Small intestine (tissue), 16 donors: ENCODE results near the gene RABAC1. TPM values are rescaled to one million over a fixed set of nuclear protein-coding genes. Genes with fewer than 3 reads are reported as not detected.

Source experiments
- DNase-seq, 2 donors: peaks; one replicate each; pipeline versions ENCODE4 v3.0.0 to v3.0.0-alpha.2; 2013
- FAIRE-seq: peaks from 2 replicates; lab custom pipeline; 2012; peaks lifted over from hg19 to GRCh38; lab: Jason Lieb, UNC
- H3K27ac ChIP-seq, 3 donors: one replicate each; pipeline ENCODE4 v1.5.1; 2013; ENCODE audit warnings: low read length in 2 of 3, mild to moderate bottlenecking in 2 of 3, control low read depth in 1 of 3, inconsistent platforms in 1 of 3, low read depth in 1 of 3, moderate library complexity in 1 of 3
- H3K27me3 ChIP-seq, 3 donors: one replicate each; pipeline ENCODE4 v1.6.1; 2013; ENCODE audit warnings: low read length in 3 of 3, inconsistent platforms in 1 of 3; ENCODE audit not compliant: control insufficient read depth in 3 of 3, insufficient read depth in 3 of 3
- H3K36me3 ChIP-seq, 3 donors: one replicate each; pipeline ENCODE4 v1.6.1; 2013; ENCODE audit warnings: low read length in 3 of 3, inconsistent platforms in 1 of 3, low read depth in 1 of 3, mild to moderate bottlenecking in 1 of 3, moderate library complexity in 1 of 3; ENCODE audit not compliant: control insufficient read depth in 3 of 3, insufficient read depth in 2 of 3
- H3K4me1 ChIP-seq, 3 donors: one replicate each; pipeline ENCODE4 v1.6.1; 2013; ENCODE audit warnings: low read length in 2 of 3, inconsistent platforms in 1 of 3, low read depth in 1 of 3, mild to moderate bottlenecking in 1 of 3, moderate library complexity in 1 of 3; ENCODE audit not compliant: control insufficient read depth in 3 of 3, insufficient read depth in 2 of 3
- H3K4me3 ChIP-seq, 3 donors: one replicate each; pipeline ENCODE4 v1.5.1; 2013; ENCODE audit warnings: low read length in 3 of 3, control low read depth in 1 of 3, inconsistent platforms in 1 of 3, low read depth in 1 of 3, mild to moderate bottlenecking in 1 of 3, moderate library complexity in 1 of 3
- H3K9me3 ChIP-seq, 2 donors: one replicate each; pipeline ENCODE4 v1.6.1; 2013; ENCODE audit warnings: low read depth in 1 of 2, low read length in 1 of 2; ENCODE audit not compliant: control insufficient read depth in 2 of 2, insufficient read depth in 1 of 2
- WGBS, 3 donors: extraction: QIAGEN DNeasy Blood & Tissue Kit; methylation state at CpG; one replicate each; pipeline ENCODE4 v1.1.7; 2013; 5-methylcytosine and 5-hydroxymethylcytosine counted together
- long read RNA-seq, 10 donors: transcript quantifications; one replicate each; lab custom pipeline, GENCODE V29; 2026
- polyA plus RNA-seq, 4 donors: library from polyadenylated mRNA; stranded (reverse) in 3 of 4; unstranded in 1 of 4; fragments of 200-250 nt in 3 of 4; fragments of 120-200 nt in 1 of 4; gene quantifications; one replicate each; pipeline versions ENCODE4 v1.2.1 to v1.2.3, GENCODE V29; 2013
- donor health status: healthy with polysubstance abuse.
- donor health status: control.
- donor health status: control.
- donor health status: Bipolar disorder and iron deficiency.
- donor health status: healthy.

RABAC1 gene
- 100 to 1,000 TPM in 3 of 4 donors, 10 to 100 TPM in 1; 72.0 to 227 (median 194) TPM for polyA plus RNA-seq
- long read RNA-seq, donor 1, transcript RABAC1-204 (1 exons, 662 nt) = minor isoform, 8 of 95 reads
- long read RNA-seq, donor 1, transcript RABAC1-201 (5 exons, 821 nt) = major isoform, 77 of 95 reads
- long read RNA-seq, donor 1, partial matches to known transcripts = 0 of 95 reads
- long read RNA-seq, donor 1, other reads (novel, unspliced or antisense) = 6 of 95 reads
- long read RNA-seq, donor 2, transcript RABAC1-204 (1 exons, 662 nt) = minor isoform, 5 of 32 reads
- long read RNA-seq, donor 2, transcript RABAC1-201 (5 exons, 821 nt) = major isoform, 23 of 32 reads
- long read RNA-seq, donor 2, partial matches to known transcripts = 0 of 32 reads
- long read RNA-seq, donor 2, other reads (novel, unspliced or antisense) = 0 of 32 reads
- long read RNA-seq, donor 3, transcript RABAC1-204 (1 exons, 662 nt) = minor isoform, 5 of 49 reads
- long read RNA-seq, donor 3, transcript RABAC1-201 (5 exons, 821 nt) = major isoform, 40 of 49 reads
- long read RNA-seq, donor 3, partial matches to known transcripts = 0 of 49 reads
- long read RNA-seq, donor 3, other reads (novel, unspliced or antisense) = 0 of 49 reads
- long read RNA-seq, donor 4, partial matches to known transcripts = 0 of 3 reads
- long read RNA-seq, donor 4, other reads (novel, unspliced or antisense) = 0 of 3 reads
- long read RNA-seq, donor 5, transcript RABAC1-201 (5 exons, 821 nt) = major isoform, 7 of 18 reads
- long read RNA-seq, donor 5, transcript RABAC1-204 (1 exons, 662 nt) = minor isoform, 6 of 18 reads
- long read RNA-seq, donor 5, transcript RABAC1-202 (2 exons, 725 nt) = minor isoform, 5 of 18 reads
- long read RNA-seq, donor 5, partial matches to known transcripts = 0 of 18 reads
- long read RNA-seq, donor 5, other reads (novel, unspliced or antisense) = 0 of 18 reads
- long read RNA-seq, donor 6, transcript RABAC1-201 (5 exons, 821 nt) = major isoform, 26 of 30 reads
- long read RNA-seq, donor 6, partial matches to known transcripts = 0 of 30 reads
- long read RNA-seq, donor 6, other reads (novel, unspliced or antisense) = 0 of 30 reads
- long read RNA-seq, donor 7, transcript RABAC1-204 (1 exons, 662 nt) = minor isoform, 8 of 109 reads
- long read RNA-seq, donor 7, transcript RABAC1-202 (2 exons, 725 nt) = minor isoform, 5 of 109 reads
- long read RNA-seq, donor 7, transcript RABAC1-201 (5 exons, 821 nt) = major isoform, 69 of 109 reads
- long read RNA-seq, donor 7, partial matches to known transcripts = 15 of 109 reads
- long read RNA-seq, donor 7, other reads (novel, unspliced or antisense) = 6 of 109 reads
- long read RNA-seq, donor 8, transcript RABAC1-201 (5 exons, 821 nt) = major isoform, 10 of 12 reads
- long read RNA-seq, donor 8, partial matches to known transcripts = 0 of 12 reads
- long read RNA-seq, donor 8, other reads (novel, unspliced or antisense) = 0 of 12 reads
- long read RNA-seq, donor 9, transcript RABAC1-201 (5 exons, 821 nt) = major isoform, 16 of 18 reads
- long read RNA-seq, donor 9, partial matches to known transcripts = 0 of 18 reads
- long read RNA-seq, donor 9, other reads (novel, unspliced or antisense) = 0 of 18 reads
- long read RNA-seq, donor 10, transcript RABAC1-201 (5 exons, 821 nt) = major isoform, 83 of 104 reads
- long read RNA-seq, donor 10, transcript RABAC1-204 (1 exons, 662 nt) = minor isoform, 6 of 104 reads
- long read RNA-seq, donor 10, partial matches to known transcripts = 0 of 104 reads
- long read RNA-seq, donor 10, other reads (novel, unspliced or antisense) = 10 of 104 reads

- Histone ChIP-seq H3K4me3 (peak within 1 kb of the TSS; percentile 69 to 99 (median 79)), H3K36me3 (peaks cover 0 to 23% (median 3%) of the 10 kb centered on the region in 3 donors), H3K27ac (peak within 1 kb of the TSS; percentile 89 to 99 (median 98)), H3K4me1 (peaks cover 0 to 20% (median 3%) of the 10 kb centered on the region in 3 donors), H3K27me3 (no peaks in the 10 kb centered on the region), H3K9me3 (no peaks in the 10 kb centered on the region)
- no peak for FAIRE-seq
- DNase-seq = peak; percentile 93 to 97
- whole genome bisulfite sequencing, 3 donors = 5 to 6% (median 5%) methylated on average over 39 to 46 of the region's 46 CpGs
Observed at GRCh38 chr19:41959056-41960053, at the start of gene RABAC1. Gene RABAC1 (minus strand): TSS chr19:41959321. CDS start chr19:41959292, 29 bp downstream.

- Histone ChIP-seq H3K9me3 (no peaks in the 10 kb centered on the region), H3K4me1 (no peaks in the 10 kb centered on the region), H3K4me3 (no peak overlapping the region), H3K36me3 (no peaks in the 10 kb centered on the region), H3K27me3 (peaks cover 0 to 6% (median 3%) of the 10 kb centered on the region in 3 donors), H3K27ac (no peak overlapping the region)
- 76 to 83% (median 81%) methylated on average over 13 of the region's 13 CpGs for WGBS, 3 donors
- DNase-seq (no peak), FAIRE-seq (no peak)
Observed at GRCh38 chr19:42006569-42006968, 47.4 kb upstream of the RABAC1 start.

- 91 to 94% (median 93%) methylated on average over 22 of the region's 22 CpGs for WGBS, 3 donors
- Histone ChIP-seq H3K9me3 (no peaks in the 10 kb centered on the region), H3K4me1 (no peaks in the 10 kb centered on the region), H3K36me3 (no peaks in the 10 kb centered on the region), H3K27me3 (peaks cover 0 to 16% (median 3%) of the 10 kb centered on the region in 3 donors), H3K27ac (no peak overlapping the region), H3K4me3 (no peak overlapping the region)
- FAIRE-seq (no peak), DNase-seq (no peak)
Observed at GRCh38 chr19:42005504-42005903, 46.4 kb upstream of the RABAC1 start.

- Histone ChIP-seq H3K4me1 (no peaks in the 10 kb centered on the region), H3K27me3 (peaks cover 5 to 30% (median 13%) of the 10 kb centered on the region in 3 donors), H3K4me3 (no peak overlapping the region), H3K36me3 (no peaks in the 10 kb centered on the region), H3K27ac (no peak overlapping the region), H3K9me3 (no peaks in the 10 kb centered on the region)
- DNase-seq (no peak), FAIRE-seq (no peak)
- WGBS, 3 donors = 73 to 78% (median 77%) methylated on average over 19 to 21 of the region's 21 CpGs
Observed at GRCh38 chr19:42003506-42004294, 44.6 kb upstream of the RABAC1 start.

- Histone ChIP-seq H3K4me1 (no peaks in the 10 kb centered on the region), H3K27me3 (peaks cover 8 to 65% (median 30%) of the 10 kb centered on the region in 3 donors), H3K36me3 (no peaks in the 10 kb centered on the region), H3K4me3 (no peak overlapping the region), H3K27ac (no peak overlapping the region), H3K9me3 (no peaks in the 10 kb centered on the region)
- DNase-seq (no peak), FAIRE-seq (no peak)
- 64 to 82% (median 69%) methylated on average over 7 of the region's 7 CpGs for WGBS, 3 donors
Observed at GRCh38 chr19:41999878-42000208, 40.7 kb upstream of the RABAC1 start.

- Histone ChIP-seq H3K4me1 (no peaks in the 10 kb centered on the region), H3K9me3 (no peaks in the 10 kb centered on the region), H3K27ac (no peak overlapping the region), H3K4me3 (no peak overlapping the region), H3K27me3 (peaks cover 8 to 70% (median 30%) of the 10 kb centered on the region in 3 donors), H3K36me3 (no peaks in the 10 kb centered on the region)
- 8 to 27% (median 26%) methylated on average over 15 to 55 of the region's 55 CpGs for WGBS, 3 donors
- no peak for DNase-seq
- no peak for FAIRE-seq
Observed at GRCh38 chr19:41999071-41999877, 40.2 kb upstream of the RABAC1 start.
